ENCODE measurements around the gene REC8. TPM values are rescaled to one million over a fixed set of nuclear protein-coding genes. Genes with fewer than 3 reads are reported as not detected.

REC8 gene
- total RNA-seq, 1 donor from 2014 or later: 3.6 TPM

Small RNAs within 50 kb of the gene (small RNA-seq; reads per million reads assigned to genes)
- not detected for gene AL136295.4 (ENCODE audit: low replicate concordance)
- gene CHMP4A (ENCODE audit: low replicate concordance): not detected
- gene IPO4 (ENCODE audit: low replicate concordance): not detected
- not detected for gene IRF9 (ENCODE audit: low replicate concordance)
- gene MDP1 (ENCODE audit: low replicate concordance): not detected
- gene RNA5SP383 (ENCODE audit: low replicate concordance): 0.14 reads per million

Other genes starting within 250 kb of the REC8 start
- 23.5 TPM for gene DHRS4, start 218.3 kb upstream of the REC8 start, total RNA-seq
- gene DHRS4L2, start 183.2 kb upstream of the REC8 start, total RNA-seq: 8.7 TPM
- 0.69 TPM for gene CARMIL3, start 120.1 kb upstream of the REC8 start, total RNA-seq
- gene CPNE6, start 100.5 kb upstream of the REC8 start, total RNA-seq: 0.20 TPM
- gene PCK2, start 77.8 kb upstream of the REC8 start, total RNA-seq: 7.2 TPM
- 45.2 TPM for gene DCAF11, start 57.3 kb upstream of the REC8 start, total RNA-seq
- 0.69 TPM for gene NRL, start 57.1 kb upstream of the REC8 start, total RNA-seq
- 13.0 TPM for gene FITM1, start 41.4 kb upstream of the REC8 start, total RNA-seq
- gene PSME1, start 35.9 kb upstream of the REC8 start, total RNA-seq: 59.7 TPM
- gene EMC9, start 30.5 kb upstream of the REC8 start, total RNA-seq: 6.8 TPM
- 62.5 TPM for gene PSME2, start 25.5 kb upstream of the REC8 start, total RNA-seq
- 24.2 TPM for gene RNF31, start 24.6 kb upstream of the REC8 start, total RNA-seq
- 43.4 TPM for gene IRF9, start 10.8 kb upstream of the REC8 start, total RNA-seq
- 22.8 TPM for gene IPO4, start 16.7 kb downstream of the REC8 start, total RNA-seq
- gene TM9SF1, start 23.4 kb downstream of the REC8 start, total RNA-seq: 22.4 TPM
- gene TSSK4, start 33.6 kb downstream of the REC8 start, total RNA-seq: not detected
- gene CHMP4A, start 41.4 kb downstream of the REC8 start, total RNA-seq: 30.1 TPM
- 9.5 TPM for gene MDP1, start 44.0 kb downstream of the REC8 start, total RNA-seq
- gene NEDD8, start 60.3 kb downstream of the REC8 start, total RNA-seq: 73.5 TPM
- 39.9 TPM for gene GMPR2, start 60.8 kb downstream of the REC8 start, total RNA-seq
- gene TINF2, start 70.5 kb downstream of the REC8 start, total RNA-seq: 36.2 TPM
- gene TGM1, start 91.1 kb downstream of the REC8 start, total RNA-seq: 26.1 TPM
- 13.2 TPM for gene RABGGTA, start 99.5 kb downstream of the REC8 start, total RNA-seq
- 17.9 TPM for gene DHRS1, start 127.7 kb downstream of the REC8 start, total RNA-seq
- gene NOP9, start 127.8 kb downstream of the REC8 start, total RNA-seq: 14.8 TPM
- gene CIDEB, start 135.9 kb downstream of the REC8 start, total RNA-seq: 7.9 TPM
- 13.9 TPM for gene LTB4R2, start 138.1 kb downstream of the REC8 start, total RNA-seq
- gene LTB4R, start 139.4 kb downstream of the REC8 start, total RNA-seq: 8.6 TPM
- gene ADCY4, start 163.0 kb downstream of the REC8 start, total RNA-seq: 9.6 TPM
- gene RIPK3, start 167.9 kb downstream of the REC8 start, total RNA-seq: 5.6 TPM
- gene NFATC4, start 196.1 kb downstream of the REC8 start, total RNA-seq: 33.7 TPM
- 33.0 TPM for gene NYNRIN, start 226.9 kb downstream of the REC8 start, total RNA-seq